ENCODE data around the gene ANKRD12. TPM values are rescaled to one million over a fixed set of nuclear protein-coding genes. Genes with fewer than 3 reads are reported as not detected.

The ANKRD12 gene
- total RNA-seq, 1 experiment from 2014 or later, result 31.6 TPM

- no peaks in the 10 kb centered on the region for H3K4me1 ChIP-seq (replicated peaks; ENCODE audit: insufficient read depth)
These were observed 42.0 kb downstream of the ANKRD12 start for GRCh38 chr18:9178557-9178956.

DNA sequence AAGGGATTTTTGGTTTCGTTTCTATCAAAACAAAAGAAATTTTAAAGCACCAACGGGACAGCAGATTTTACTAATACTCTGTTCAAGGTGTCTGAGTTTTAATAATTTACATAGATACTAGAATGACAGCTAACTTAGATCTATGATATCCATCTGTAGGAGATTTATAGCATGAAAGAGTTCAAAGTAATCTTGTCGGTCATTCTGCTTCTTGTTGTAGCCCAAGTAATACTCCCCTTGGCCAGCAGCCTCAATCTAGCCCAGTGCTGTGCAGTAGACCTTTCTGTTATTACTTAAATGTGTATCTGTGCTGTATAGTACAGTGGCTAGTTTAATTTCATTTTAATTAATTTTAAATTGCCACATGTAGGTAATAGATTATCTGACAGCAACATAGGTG is 44.7 kb downstream of the ANKRD12 start:
- 0 out of 2 replicates have a peak, but pooled peaks cover 3% of the 10 kb centered on the region for H3F3A ChIP-seq (ENCODE audit: insufficient read depth, low read depth)
- POLR2A ChIA-PET (ENCODE audit: unreplicated experiment), result no interaction called here
- no peak overlapping the region for H3K4me2 ChIP-seq
- no peak for DNase-seq
- no peaks in the 10 kb centered on the region for H3K4me1 ChIP-seq (replicated peaks; ENCODE audit: insufficient read depth)
- H3K27me3 ChIP-seq (ENCODE audit: insufficient read depth, low read depth), result no peaks in the 10 kb centered on the region
- no peaks in the 10 kb centered on the region for H3K9me3 ChIP-seq (ENCODE audit: insufficient read depth, low read depth)
- H2AFZ ChIP-seq, result no peak overlapping the region
- H3K27ac ChIP-seq, result no peak overlapping the region
- intact Hi-C loops (cut with micrococcal nuclease; ENCODE audit: unreplicated experiment), result no loop called here
- CTCF ChIA-PET, result no interaction called here
- peaks cover 10% of the 10 kb centered on the region; the same call in 1 of the 2 replicates for H4K20me1 ChIP-seq (ENCODE audit: insufficient read depth)
- H3K36me3 ChIP-seq (ENCODE audit: low read depth), result no peaks in the 10 kb centered on the region
- H3K4me3 ChIP-seq, result no peak overlapping the region
- no TSS peak for BruUV-seq (replicated peaks)
- TF ChIP-seq, protein P1, sequence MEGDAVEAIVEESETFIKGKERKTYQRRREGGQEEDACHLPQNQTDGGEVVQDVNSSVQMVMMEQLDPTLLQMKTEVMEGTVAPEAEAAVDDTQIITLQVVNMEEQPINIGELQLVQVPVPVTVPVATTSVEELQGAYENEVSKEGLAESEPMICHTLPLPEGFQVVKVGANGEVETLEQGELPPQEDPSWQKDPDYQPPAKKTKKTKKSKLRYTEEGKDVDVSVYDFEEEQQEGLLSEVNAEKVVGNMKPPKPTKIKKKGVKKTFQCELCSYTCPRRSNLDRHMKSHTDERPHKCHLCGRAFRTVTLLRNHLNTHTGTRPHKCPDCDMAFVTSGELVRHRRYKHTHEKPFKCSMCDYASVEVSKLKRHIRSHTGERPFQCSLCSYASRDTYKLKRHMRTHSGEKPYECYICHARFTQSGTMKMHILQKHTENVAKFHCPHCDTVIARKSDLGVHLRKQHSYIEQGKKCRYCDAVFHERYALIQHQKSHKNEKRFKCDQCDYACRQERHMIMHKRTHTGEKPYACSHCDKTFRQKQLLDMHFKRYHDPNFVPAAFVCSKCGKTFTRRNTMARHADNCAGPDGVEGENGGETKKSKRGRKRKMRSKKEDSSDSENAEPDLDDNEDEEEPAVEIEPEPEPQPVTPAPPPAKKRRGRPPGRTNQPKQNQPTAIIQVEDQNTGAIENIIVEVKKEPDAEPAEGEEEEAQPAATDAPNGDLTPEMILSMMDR (conservative IDR thresholded peaks at IDR 0.05), result no peak
- no peak for TF ChIP-seq EZH2 (IDR thresholded peaks at IDR 0.05; ENCODE audit: low read depth)
- H3K9me2 ChIP-seq (ENCODE audit: insufficient read depth), result no peaks in the 10 kb centered on the region
- H3K79me2 ChIP-seq (ENCODE audit: low read depth), result peaks cover 12% of the 10 kb centered on the region; the same call in 1 of the 2 replicates

More at GRCh38 chr18:9178557-9178956, 42.0 kb downstream of the ANKRD12 start:
- ChIA-PET CTCF (no interaction called here), POLR2A (ENCODE audit: unreplicated experiment) (no interaction called here)
- no TSS peak for BruUV-seq (replicated peaks)
- intact Hi-C loops (cut with micrococcal nuclease; ENCODE audit: unreplicated experiment), result no loop called here
- DNase-seq, result no peak
- H3K27ac ChIP-seq, result no peak overlapping the region
- peaks cover 15% of the 10 kb centered on the region; the same call in 1 of the 2 replicates for H3K79me2 ChIP-seq (ENCODE audit: low read depth)
- no peak overlapping the region for H3K4me2 ChIP-seq
- 0 out of 2 replicates have a peak, but pooled peaks cover 3% of the 10 kb centered on the region for H3F3A ChIP-seq (ENCODE audit: insufficient read depth, low read depth)
- TF ChIP-seq, protein P1 (conservative IDR thresholded peaks at IDR 0.05), result no peak
- TF ChIP-seq EZH2 (IDR thresholded peaks at IDR 0.05; ENCODE audit: low read depth), result no peak
- no peaks in the 10 kb centered on the region for H3K36me3 ChIP-seq (ENCODE audit: low read depth)
- H3K27me3 ChIP-seq (ENCODE audit: insufficient read depth, low read depth), result no peaks in the 10 kb centered on the region
- H3K9me2 ChIP-seq (ENCODE audit: insufficient read depth), result no peaks in the 10 kb centered on the region
- H2AFZ ChIP-seq, result no peak overlapping the region
- H4K20me1 ChIP-seq (ENCODE audit: insufficient read depth), result 0 out of 2 replicates have a peak, but pooled peaks cover 10% of the 10 kb centered on the region
- H3K4me3 ChIP-seq, result no peak overlapping the region
- H3K9me3 ChIP-seq (ENCODE audit: insufficient read depth, low read depth), result no peaks in the 10 kb centered on the region

- Histone ChIP-seq H4K20me1 (ENCODE audit: insufficient read depth) (peaks cover 10% of the 10 kb centered on the region; the same call in 1 of the 2 replicates), H3K36me3 (ENCODE audit: low read depth) (no peaks in the 10 kb centered on the region; the same call in 1 of the 2 replicates), H3K4me1 (replicated peaks; ENCODE audit: insufficient read depth) (no peaks in the 10 kb centered on the region), H3K27me3 (ENCODE audit: insufficient read depth, low read depth) (no peaks in the 10 kb centered on the region), H3K9me2 (ENCODE audit: insufficient read depth) (no peaks in the 10 kb centered on the region), H3K27ac (no peak overlapping the region), H3F3A (ENCODE audit: insufficient read depth, low read depth) (0 out of 2 replicates have a peak, but pooled peaks cover 3% of the 10 kb centered on the region), H3K4me2 (no peak overlapping the region), H3K4me3 (no peak overlapping the region), H2AFZ (no peak overlapping the region), H3K9me3 (ENCODE audit: insufficient read depth, low read depth) (no peaks in the 10 kb centered on the region), H3K79me2 (ENCODE audit: low read depth) (peaks cover 12% of the 10 kb centered on the region; the same call in 1 of the 2 replicates)
- intact Hi-C loops (cut with micrococcal nuclease; ENCODE audit: unreplicated experiment), result no loop called here
- no TSS peak for BruUV-seq (replicated peaks)
- no peak for DNase-seq
- POLR2A ChIA-PET (ENCODE audit: unreplicated experiment), result no interaction called here
- CTCF ChIA-PET, result no interaction called here
- TF ChIP-seq EZH2 (IDR thresholded peaks at IDR 0.05; ENCODE audit: low read depth), result no peak
- TF ChIP-seq, protein P1 (conservative IDR thresholded peaks at IDR 0.05), result no peak
These were observed 46.3 kb downstream of the ANKRD12 start for GRCh38 chr18:9182852-9183399.

Measured in PC-9 (cell line).